ENCODE measurements around the gene CHKA.
"Not testable (repeated sequence)": the region's sequence is repeated elsewhere in the genome, so short reads cannot be mapped to it uniquely, and the experiment has no call there.

CHKA gene

GRCh38 chr11:68115285-68115684 lies 5.9 kb downstream of the CHKA start:
- DNase-seq: no peak

DNA sequence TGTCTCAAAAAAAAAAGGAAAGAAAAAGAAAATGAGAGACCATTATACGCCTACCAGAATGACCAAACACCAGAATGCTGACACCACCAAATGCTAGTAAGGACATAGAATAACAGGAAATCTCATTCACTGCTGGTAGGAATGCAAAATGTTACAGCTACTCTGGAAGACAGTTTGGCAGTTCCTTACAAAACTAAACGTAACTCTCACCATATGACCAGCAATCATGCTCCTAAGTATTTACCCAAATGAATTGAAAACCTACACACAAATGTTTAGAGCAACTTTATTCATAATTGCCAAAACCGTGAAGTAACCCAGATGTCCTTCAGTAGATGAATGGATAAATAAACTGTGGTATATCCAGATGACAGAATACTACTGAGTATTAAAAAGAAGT lies 7.2 kb downstream of the CHKA start:
- no peak for DNase-seq

DNA sequence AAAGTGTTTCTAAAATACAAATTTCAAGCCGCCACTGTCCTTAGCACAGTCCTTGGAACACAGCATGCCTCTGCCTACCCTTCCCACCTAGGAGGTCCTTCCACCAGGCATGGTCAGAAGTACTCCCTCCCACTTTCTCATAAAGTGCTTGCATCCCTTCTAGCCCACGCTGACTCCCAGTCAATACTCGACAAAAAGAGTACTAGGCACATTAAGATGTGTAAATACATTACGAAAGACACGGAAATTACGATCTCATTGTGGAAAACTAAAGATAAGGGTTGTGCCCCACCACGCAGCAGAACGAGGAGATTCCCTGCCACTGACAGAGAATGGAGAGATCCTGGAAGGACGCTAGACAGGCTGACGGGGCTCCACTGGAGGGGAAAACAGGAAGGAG lies 13.5 kb downstream of the CHKA start:
- no peak for DNase-seq

GRCh38 chr11:68106165-68106940 lies 14.8 kb downstream of the CHKA start:
- no peak for DNase-seq

GRCh38 chr11:68099474-68100405 lies 21.4 kb downstream of the CHKA start:
- peak; percentile 22 for DNase-seq

- DNase-seq: no peak
Measured at GRCh38 chr11:68099057-68099456, 22.1 kb downstream of the CHKA start.

DNA sequence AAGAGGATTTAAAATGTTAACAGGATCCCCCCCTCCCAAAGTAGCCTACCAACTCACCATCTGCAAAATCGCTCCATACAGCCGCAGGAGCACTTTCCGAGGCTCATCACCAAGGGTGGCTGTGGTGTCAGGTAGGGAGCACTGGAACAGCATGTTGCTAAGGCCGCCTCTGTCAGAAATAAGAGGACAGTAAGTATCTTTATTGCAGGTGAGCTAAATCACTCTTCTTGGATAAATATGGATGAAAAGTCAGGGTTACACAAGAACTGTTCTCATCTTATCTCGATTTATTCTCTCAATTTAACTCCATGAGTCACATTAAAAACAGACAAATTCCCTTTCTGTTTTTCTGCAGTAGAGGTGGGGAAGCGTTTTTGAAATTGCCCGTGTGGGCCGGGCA lies 24.2 kb downstream of the CHKA start:
- no peak for DNase-seq

- DNase-seq: no peak
Measured at GRCh38 chr11:68093565-68093964, 27.6 kb downstream of the CHKA start.

DNA sequence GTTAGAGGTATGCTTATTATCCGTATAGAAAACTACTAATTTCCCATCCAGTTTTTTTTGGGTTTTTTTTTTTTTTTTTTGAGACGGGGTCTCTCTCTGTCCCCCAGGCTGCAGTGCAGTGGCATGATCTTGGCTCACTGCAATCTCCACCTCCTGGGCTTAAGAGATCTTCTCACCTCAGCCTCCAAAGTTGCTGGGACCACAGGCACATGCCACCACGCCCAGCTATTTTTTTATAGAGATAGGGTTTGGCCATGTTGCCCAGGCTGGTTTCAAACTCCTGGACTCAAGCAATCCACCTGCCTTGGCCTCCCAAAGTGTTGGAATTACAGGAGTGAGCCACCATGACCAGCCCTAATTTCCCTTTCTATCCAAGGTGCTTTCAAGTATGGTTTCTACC lies 28.2 kb downstream of the CHKA start:
- DNase-seq: not testable (repeated sequence)

- DNase-seq: no peak
Measured at GRCh38 chr11:68092411-68092810, 28.8 kb downstream of the CHKA start.

DNA sequence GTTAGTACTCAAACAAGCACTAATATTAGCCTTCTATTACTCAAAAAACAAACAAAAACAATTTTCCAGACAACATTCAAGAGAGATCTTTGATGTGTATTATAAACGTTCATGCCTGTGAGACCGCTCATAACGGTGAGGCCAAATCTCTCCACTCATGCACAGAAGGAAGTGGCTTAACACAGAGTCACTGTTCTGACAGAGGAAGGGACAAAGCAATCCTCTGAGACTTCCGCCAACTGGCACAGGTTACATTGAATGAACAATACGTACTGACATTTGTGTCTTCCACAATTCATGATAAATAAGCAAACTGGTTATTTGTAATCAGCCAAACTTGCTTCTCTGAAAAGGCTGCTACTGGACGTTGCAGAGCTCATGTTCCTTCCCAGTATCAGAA lies 30.5 kb downstream of the CHKA start:
- no peak for DNase-seq

- no peak for DNase-seq
Measured at GRCh38 chr11:68090287-68090686, 30.9 kb downstream of the CHKA start.

GRCh38 chr11:68089679-68090078 lies 31.5 kb downstream of the CHKA start:
- DNase-seq: no peak

- no peak for DNase-seq
Measured at GRCh38 chr11:68083517-68083916, 37.7 kb downstream of the CHKA start.

DNA sequence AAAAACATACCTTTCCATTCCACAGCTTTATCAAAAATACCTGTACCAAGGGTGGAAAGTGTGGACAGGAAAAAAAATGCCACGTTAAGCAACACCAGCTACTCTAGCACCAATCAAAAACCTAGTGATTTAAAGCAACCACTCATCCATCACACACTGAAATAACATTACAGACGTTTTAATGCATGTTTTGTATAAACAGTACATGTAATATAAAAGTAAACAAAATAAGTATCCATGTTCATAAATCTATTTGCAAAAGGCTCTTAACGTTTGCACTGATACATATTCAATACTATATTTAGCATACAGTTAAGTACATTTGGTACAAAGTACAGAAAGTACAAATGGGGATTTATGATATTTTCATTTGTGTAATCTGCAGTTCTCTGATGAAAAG lies 38.7 kb downstream of the CHKA start:
- no peak for DNase-seq

GRCh38 chr11:68081691-68082090 lies 39.5 kb downstream of the CHKA start:
- DNase-seq: no peak

DNA sequence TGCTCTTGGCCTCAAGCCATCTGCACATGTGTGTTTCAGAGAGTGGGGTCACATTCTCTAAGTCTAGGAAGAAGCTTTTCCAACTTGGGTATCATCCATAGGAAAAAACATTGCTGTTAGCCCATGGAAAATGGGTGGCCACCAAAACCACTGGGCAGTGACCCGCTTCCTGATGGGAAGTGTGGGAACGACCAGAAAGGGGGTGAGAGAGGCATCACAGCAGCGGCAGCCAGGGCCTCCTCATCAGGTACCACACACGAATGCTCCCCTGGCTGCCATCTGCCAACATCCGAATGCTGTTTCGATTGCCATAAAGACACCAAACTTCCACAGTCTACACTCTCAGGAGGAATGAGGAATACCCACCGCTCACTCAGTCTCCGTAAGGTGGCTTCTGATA lies 40.3 kb downstream of the CHKA start:
- no peak for DNase-seq

- DNase-seq: no peak
Measured at GRCh38 chr11:68077617-68078582, 43.3 kb downstream of the CHKA start.

DNA sequence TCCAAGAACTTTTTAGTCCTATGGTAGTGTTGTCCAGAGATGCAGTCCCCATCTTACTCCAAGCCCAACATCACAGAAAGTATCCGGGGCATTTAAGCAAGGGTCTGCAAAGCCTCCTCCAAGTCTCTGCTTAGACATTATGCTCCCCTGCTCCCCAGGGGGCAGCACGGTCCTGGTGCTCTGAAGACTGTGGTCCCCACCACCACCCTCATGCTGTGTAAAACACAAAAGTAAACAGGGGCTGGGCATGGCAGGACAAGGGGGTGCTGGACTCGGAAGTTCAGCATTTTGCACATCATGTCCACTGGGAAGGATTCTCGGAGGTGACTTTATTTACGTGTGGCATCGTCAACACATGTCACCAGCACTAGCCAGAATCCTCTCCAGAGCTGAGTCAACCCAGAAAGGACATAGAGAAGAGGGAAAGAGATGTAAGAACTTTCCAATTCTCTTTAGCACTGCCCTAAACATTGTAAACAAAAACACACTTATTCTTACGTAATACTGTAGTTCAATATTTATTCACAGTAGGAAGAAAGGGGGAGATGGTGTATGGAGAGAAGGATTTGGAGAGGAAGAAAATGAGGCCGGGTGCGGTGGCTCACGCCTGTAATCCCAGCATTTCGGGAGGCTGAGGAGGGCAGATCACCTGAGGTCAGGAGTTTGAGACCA lies 44.7 kb downstream of the CHKA start:
- no peak for DNase-seq

- no peak for DNase-seq
Measured at GRCh38 chr11:68074584-68075352, 46.4 kb downstream of the CHKA start.

DNA sequence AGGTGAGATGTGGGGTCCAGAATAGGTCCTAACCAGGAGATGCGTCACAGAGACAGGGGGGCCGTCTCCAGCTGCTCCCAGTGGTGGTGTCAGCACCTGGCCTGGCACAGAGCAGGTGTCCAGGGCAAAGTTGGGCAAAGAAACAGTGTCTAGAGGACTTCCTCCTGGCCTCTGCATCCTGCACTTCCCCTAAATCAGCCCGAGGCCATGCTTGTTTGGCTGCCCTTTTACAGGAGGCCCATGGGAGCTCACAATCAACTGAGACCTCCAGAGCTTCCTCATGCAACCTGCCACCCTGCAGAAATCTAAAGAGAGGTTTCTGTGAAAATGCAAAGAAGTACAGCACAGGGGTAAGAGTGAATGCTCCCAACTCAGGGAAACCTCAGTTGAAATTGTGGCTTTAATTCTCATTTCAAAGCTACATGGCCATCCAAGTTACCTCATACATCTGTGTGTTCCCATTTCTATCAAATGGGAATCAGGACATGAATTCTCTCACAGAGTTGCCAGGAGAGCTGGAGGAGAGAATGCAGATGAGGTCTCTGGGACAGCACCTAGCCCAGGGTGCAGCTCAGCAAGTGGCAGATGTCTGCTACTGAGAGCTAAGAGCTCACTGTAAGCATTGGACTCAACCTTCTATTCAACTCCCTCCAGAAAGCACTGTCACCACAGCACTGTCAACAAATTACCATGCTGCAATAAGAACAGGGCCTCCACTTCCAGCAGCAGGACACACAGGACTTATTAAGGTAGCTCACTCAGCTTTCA lies 49.7 kb downstream of the CHKA start:
- DNase-seq: no peak

Measured in CD4-positive, alpha-beta T cell treated with Interleukin-10 for 1 hour (primary cell).